ENCODE data around the gene TBX10.

- TF ChIP-seq CTCF (IDR thresholded peaks at IDR 0.05): no peak
- TF ChIP-seq POLR2A (IDR thresholded peaks at IDR 0.05): no peak
- TF ChIP-seq EP300 (IDR thresholded peaks at IDR 0.05): no peak
- no peak for TF ChIP-seq POLR2AphosphoS5 (IDR thresholded peaks at IDR 0.05)
Observed at GRCh38 chr11:67631853-67632174, 7.7 kb downstream of the TBX10 start.

Data from gastroesophageal sphincter (tissue), 3 donors.